Left renal pelvis (tissue), 4 donors: ENCODE measurements around the gene HIC2. TPM values are rescaled to one million over a fixed set of nuclear protein-coding genes. Genes with fewer than 3 reads are reported as not detected.
A peak's percentile ranks its signal among the peaks of the same experiment; 100 is the strongest.
"Not testable (repeated sequence)": the region's sequence is repeated elsewhere in the genome, so short reads cannot be mapped to it uniquely, and the experiment has no call there.

Experiments used
- DNase-seq, 4 donors: peaks; one replicate each; pipeline ENCODE4 v3.0.0-alpha.2; 2013; ENCODE audit warnings: low read depth in 4 of 4, low spot score in 3 of 4
- polyA plus RNA-seq, 4 donors: library from polyadenylated mRNA; unstranded; fragments of 120-200 nt; gene quantifications; one replicate each; pipeline ENCODE4 v1.2.1, GENCODE V29; 2013; ENCODE audit not compliant: insufficient read length in 4 of 4

Gene HIC2
- polyA plus RNA-seq, 4 donors, result 6.9 to 11.5 (median 8.6) TPM

- DNase-seq, result no peak
Measured at GRCh38 chr22:21449531-21450319, 32.6 kb downstream of the HIC2 start.

GRCh38 chr22:21450320-21450831 lies 33.2 kb downstream of the HIC2 start:
- DNase-seq, result no peak

- DNase-seq, result no peak
Measured at GRCh38 chr22:21450858-21451353, 33.7 kb downstream of the HIC2 start.

GRCh38 chr22:21451545-21452520 lies 34.7 kb downstream of the HIC2 start:
- DNase-seq, result no peak

- not testable (repeated sequence) for DNase-seq
Measured at GRCh38 chr22:21452666-21453065, 35.5 kb downstream of the HIC2 start.

GRCh38 chr22:21454998-21455333 lies 37.8 kb downstream of the HIC2 start:
- DNase-seq, result not testable (repeated sequence)

GRCh38 chr22:21455334-21456089 lies 38.3 kb downstream of the HIC2 start:
- no peak for DNase-seq

- DNase-seq, result no peak
Measured at GRCh38 chr22:21457023-21457787, 40.0 kb downstream of the HIC2 start.

GRCh38 chr22:21462672-21463071 lies 45.5 kb downstream of the HIC2 start:
- not testable (repeated sequence) for DNase-seq

- not testable (repeated sequence) for DNase-seq
Measured at GRCh38 chr22:21467337-21468193, 50.4 kb downstream of the HIC2 start, which contains the start of gene TMEM191C. TSS of gene TMEM191C (plus strand) at chr22:21467387. CDS start at chr22:21467460, 73 bp downstream.

- peak; percentile 48 to 60 (median 50) for DNase-seq
Measured at GRCh38 chr22:21468194-21469096, 51.3 kb downstream of the HIC2 start.

GRCh38 chr22:21469097-21469994 lies 52.2 kb downstream of the HIC2 start:
- not testable (repeated sequence) for DNase-seq

GRCh38 chr22:21472984-21473383 lies 55.8 kb downstream of the HIC2 start:
- not testable (repeated sequence) for DNase-seq

- not testable (repeated sequence) for DNase-seq
Measured at GRCh38 chr22:21473664-21474063, 56.5 kb downstream of the HIC2 start.

- not testable (repeated sequence) for DNase-seq
Measured at GRCh38 chr22:21484039-21484438, 66.9 kb downstream of the HIC2 start.

GRCh38 chr22:21487723-21488122 lies 70.6 kb downstream of the HIC2 start:
- DNase-seq, result not testable (repeated sequence)
